Dedifferentiated amniotic fluid mesenchymal stem cell (primary cell): ENCODE results near the gene YJEFN3.
A peak's percentile ranks its signal among the peaks of the same experiment; 100 is the strongest.

Experiments used
- DNase-seq: peaks from one replicate; pipeline ENCODE4 v3.0.0-alpha.2; 2016; ENCODE audit errors: extremely low spot score

The YJEFN3 gene

DNA sequence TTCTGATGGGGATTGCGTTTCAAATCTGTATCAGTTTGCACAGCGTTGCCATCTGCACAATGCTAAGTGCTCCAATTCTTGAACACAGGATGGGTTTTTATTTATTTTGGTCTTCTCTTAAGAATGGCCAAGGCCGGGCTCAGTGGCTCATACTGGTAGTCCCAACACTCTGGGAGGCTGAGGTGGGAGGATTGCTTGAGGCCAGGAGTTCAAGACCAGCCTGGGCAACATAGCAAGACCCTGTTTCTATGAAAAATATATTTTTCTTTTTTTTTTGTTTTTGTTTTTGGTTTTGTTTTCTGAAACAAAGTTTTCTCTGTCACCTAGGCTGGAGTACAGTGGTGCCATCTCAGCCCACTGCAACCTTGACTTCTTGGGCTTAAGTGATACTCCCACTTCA lies 5.5 kb upstream of the YJEFN3 start:
- DNase-seq = no peak

- no peak for DNase-seq
These were observed 4.7 kb upstream of the YJEFN3 start for GRCh38 chr19:19524053-19524452.

GRCh38 chr19:19525611-19526380 lies 2.9 kb upstream of the YJEFN3 start:
- DNase-seq = no peak

DNA sequence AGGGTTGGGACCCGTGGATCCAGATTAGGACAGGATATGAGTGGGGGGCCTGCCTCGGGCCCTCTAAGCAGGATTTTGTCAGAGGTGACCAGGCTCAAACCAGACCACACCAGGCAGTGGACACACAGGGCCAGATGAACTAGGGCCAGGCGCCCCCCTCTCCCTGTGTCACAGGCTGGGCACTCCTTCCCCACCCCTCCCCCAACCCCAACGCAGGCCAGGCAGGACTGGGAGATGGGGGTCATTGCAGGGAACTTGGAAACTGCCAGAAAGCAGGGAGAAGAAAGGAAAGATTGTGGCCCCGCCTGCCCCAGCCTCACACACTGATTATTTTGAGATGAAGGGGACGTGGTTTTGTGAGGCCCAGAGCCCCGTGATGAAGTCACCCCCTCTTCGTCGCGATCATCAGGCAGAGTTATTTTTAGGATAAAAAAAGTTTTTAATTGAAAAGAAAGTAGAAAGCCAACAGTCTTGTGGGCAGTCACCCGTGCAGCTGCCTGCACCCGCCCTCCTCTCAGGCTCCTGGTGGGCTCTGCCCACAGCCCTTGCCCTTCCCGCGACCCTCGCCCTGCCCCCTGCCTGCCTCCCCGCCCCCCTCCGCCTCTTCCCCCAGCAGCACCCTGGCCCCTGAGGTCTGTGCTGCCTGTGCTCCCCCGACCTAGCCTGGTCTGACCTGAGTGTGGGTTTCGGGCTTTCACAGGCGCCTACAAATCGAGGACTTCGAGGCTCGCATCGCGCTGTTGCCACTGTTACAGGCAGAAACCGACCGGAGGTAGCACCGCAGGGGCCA lies 1.9 kb upstream of the YJEFN3 start:
- DNase-seq = no peak

GRCh38 chr19:19527371-19527656 lies 1.4 kb upstream of the YJEFN3 start:
- no peak for DNase-seq

DNA sequence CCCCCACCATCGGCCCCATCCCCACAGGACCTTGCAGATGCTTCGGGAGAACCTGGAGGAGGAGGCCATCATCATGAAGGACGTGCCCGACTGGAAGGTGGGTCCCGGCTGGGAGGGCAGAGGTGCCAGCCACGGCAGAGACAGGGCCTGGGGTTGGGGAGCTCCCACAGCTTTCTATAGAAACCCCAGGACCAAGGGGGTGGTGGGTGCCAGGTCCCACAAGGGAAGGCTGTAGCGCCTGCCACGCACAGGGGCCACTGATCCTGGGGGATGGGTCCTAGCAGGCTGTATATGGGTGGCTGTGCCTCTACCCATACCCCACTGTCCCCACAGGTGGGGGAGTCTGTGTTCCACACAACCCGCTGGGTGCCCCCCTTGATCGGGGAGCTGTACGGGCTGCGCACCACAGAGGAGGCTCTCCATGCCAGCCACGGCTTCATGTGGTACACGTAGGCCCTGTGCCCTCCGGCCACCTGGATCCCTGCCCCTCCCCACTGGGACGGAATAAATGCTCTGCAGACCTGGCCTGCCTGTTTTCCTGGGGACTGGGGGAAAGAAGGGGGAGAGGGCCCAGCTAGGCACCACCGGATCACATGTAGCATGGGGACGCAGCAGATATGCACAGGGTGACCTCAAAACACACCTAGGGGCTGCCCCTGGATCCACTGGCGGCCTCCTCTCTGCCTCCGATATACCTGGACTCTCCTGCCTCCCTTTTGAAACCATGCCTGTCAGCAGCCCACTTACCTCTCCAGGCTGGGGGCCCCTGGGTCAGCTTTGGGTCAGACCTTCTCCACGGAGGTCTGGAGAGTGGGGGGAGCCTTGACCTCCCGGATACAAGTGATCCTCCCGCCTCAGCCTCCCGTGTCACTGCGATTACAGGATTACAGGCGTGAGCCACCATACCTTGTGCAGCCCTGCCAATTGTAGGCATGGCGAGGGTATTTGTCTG lies 761 bp upstream of the YJEFN3 start:
- DNase-seq = no peak

- no peak for DNase-seq
These were observed 1.2 kb downstream of the YJEFN3 start for GRCh38 chr19:19529783-19530422.

GRCh38 chr19:19530423-19530804 lies 1.7 kb downstream of the YJEFN3 start:
- no peak for DNase-seq

GRCh38 chr19:19530889-19531288 lies 2.2 kb downstream of the YJEFN3 start:
- DNase-seq = no peak

- peak; percentile 40 for DNase-seq
These were observed 3.5 kb downstream of the YJEFN3 start for GRCh38 chr19:19531951-19532805.

DNA sequence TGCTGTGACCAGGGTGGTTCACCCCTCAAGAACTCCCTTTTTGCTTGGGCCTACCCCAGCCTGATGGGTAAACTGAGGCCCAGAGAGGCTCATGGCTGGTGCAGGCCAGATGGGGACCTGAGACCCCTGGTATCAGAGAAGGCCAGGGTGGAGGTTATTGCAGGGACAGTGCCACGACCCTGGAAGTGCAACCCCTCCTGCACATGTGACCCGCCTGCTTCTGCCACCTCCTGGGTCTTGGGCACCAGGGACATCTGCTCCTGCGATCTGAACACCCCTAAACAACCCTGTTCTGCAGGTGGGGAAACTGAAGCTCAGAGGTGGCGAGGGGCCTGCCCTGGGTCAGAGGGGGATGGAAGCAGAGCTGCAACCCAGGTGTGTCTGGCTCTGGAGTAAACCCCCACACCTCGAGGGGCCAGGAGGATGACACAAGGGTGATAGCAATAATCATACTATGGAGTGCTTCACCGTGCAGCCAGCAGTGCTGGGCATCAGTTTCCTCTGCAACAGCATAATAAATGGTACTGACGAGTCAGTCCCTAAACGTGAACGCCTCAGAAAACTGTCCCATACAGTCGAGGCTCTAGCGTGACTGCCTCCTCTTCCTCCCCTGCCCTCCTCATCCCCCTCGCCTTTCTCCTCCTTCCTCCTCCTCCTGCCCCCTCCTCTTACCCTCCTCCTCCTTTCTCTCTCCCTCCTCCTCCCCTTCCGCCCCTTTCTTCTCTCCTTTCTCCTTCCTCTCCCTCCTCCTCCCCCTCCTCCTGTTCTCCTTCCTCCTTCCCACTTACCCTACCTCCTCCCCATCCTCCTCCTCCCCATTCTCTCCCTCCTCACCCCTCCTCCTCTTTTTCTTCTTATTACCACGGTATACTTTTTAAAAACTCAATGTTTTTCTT lies 4.3 kb downstream of the YJEFN3 start:
- no peak for DNase-seq

DNA sequence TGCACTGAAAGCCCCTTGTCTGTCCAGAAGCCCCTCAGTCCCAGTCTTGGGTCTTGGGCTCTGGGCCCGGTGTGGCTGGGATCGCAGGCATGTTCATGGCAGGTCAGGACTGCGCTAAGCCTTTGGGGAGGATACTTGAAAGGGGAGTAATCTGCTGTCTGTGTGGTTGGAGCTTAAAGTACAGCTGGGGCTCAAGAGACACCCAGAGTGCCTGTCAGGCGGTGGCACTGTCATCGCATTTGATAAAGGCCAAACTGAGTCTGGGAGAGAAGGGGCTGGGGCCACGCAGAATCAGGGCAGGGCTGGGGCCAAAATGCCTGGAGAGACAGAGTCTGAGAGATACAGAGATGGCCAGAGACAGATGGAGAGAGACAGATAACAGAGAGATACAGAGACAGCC lies 5.1 kb downstream of the YJEFN3 start:
- no peak for DNase-seq

- DNase-seq = no peak
These were observed 6.0 kb downstream of the YJEFN3 start for GRCh38 chr19:19534556-19535265.

DNA sequence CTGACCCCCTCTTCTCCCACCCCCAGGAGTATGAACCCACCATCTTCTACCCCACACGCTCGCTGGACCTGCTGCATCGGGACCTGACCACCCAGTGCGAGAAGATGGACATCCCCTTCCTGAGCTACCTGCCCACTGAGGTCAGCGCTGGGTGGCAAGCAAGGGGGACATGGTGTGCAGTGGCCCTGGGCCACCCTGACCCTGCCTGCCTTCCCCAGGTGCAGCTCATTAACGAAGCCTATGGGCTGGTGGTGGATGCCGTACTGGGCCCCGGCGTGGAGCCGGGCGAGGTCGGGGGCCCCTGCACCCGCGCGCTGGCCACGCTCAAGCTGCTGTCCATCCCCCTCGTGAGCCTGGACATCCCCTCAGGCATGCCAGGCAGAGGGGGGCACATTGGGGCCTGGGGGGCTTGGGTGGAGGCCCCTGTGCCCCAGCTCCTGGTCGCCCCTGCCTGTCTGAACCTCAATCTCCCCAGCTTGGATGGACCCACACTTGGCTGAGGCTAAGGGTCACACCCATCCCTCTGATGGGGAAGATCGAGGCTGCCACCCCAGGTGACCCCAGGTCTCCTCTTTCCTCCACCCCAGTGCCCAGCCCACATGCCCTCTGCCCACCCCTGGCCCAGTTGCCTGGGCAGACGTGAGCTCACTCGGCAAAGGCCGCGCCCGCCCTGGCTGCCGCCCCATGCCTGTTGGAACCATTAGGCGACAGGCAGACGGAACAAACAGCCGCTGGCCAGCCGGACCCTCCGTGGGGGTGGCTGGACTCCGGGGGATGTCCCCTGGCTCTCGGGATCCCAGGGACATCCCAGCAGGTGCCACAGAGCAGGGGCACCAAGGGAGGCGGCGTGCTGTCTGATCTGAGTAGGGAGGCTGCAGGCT lies 6.8 kb downstream of the YJEFN3 start:
- no peak for DNase-seq

GRCh38 chr19:19537075-19538048 lies 8.7 kb downstream of the YJEFN3 start:
- no peak for DNase-seq

GRCh38 chr19:19538061-19538784 lies 9.5 kb downstream of the YJEFN3 start, which contains the start of gene CILP2:
Gene CILP2, plus strand, starts transcription at chr19:19538265. Its CDS starts 85 bp downstream, at chr19:19538350.
- no peak for DNase-seq
